A673 (cell line): ENCODE measurements around the gene TMEM87A. TPM values are rescaled to one million over a fixed set of nuclear protein-coding genes. Genes with fewer than 3 reads are reported as not detected.
"Not testable (repeated sequence)": the region's sequence is repeated elsewhere in the genome, so short reads cannot be mapped to it uniquely, and the experiment has no call there.

Experiments
- Bru-seq: library from RNA; stranded (reverse); fragments of 400-500 nt; gene quantifications from one replicate; lab custom pipeline; 2021; lab: Mats Ljungman, UMichigan
- BruChase-seq, 2 experiments: library from RNA; stranded (reverse); fragments of 400-500 nt; gene quantifications; one replicate each; lab custom pipeline; 2021; lab: Mats Ljungman, UMichigan
- BruUV-seq: library from RNA; stranded (reverse); fragments of 400-500 nt; replicated peaks from 2 replicates; lab custom pipeline; 2021; lab: Mats Ljungman, UMichigan
- CTCF ChIA-PET: fragments of 300-600 bp; sonication (Branson Sonifier 250); formaldehyde crosslinking; loops from one replicate; lab custom pipeline; 2022; ENCODE audit warnings: antibody characterized with exemption; lab: Charles Lee
- POLR2A ChIA-PET: fragments of 300-600 bp; sonication (Branson Sonifier 250); formaldehyde crosslinking; loops from one replicate; lab custom pipeline; 2022; ENCODE audit warnings: antibody characterized with exemption; ENCODE audit not compliant: low non-redundant PET; lab: Charles Lee
- DNase-seq: peaks from one replicate; pipeline ENCODE4 v3.0.0-alpha.2; 2015; ENCODE audit warnings: low spot score
- H3K27ac ChIP-seq: fragments of 200-600 bp; sonication (generic); 2 replicates; pipeline ENCODE4 v1.5.1; 2016; ENCODE audit warnings: mixed run types, low read depth, mild to moderate bottlenecking, mixed read lengths, antibody characterized with exemption, low read length; ENCODE audit not compliant: poor library complexity, severe bottlenecking
- H3K27me3 ChIP-seq: fragments of 200-600 bp; sonication (generic); replicated peaks from 2 replicates; pipeline ENCODE4 v1.6.1; 2017; ENCODE audit warnings: mixed run types, low read depth, mild to moderate bottlenecking, mixed read lengths, antibody characterized with exemption, low read length; ENCODE audit not compliant: insufficient read depth, poor library complexity
- H3K36me3 ChIP-seq: fragments of 200-600 bp; sonication (generic); 2 replicates; pipeline ENCODE4 v1.6.1; 2016; ENCODE audit warnings: mixed run types, mild to moderate bottlenecking, mixed read lengths, antibody characterized with exemption, low read length; ENCODE audit not compliant: insufficient read depth, poor library complexity, severe bottlenecking
- H3K4me1 ChIP-seq: fragments of 200-600 bp; sonication (generic); 2 replicates; pipeline ENCODE4 v1.6.1; 2017; ENCODE audit warnings: mixed run types, mild to moderate bottlenecking, mixed read lengths, antibody characterized with exemption, low read length; ENCODE audit not compliant: insufficient read depth, poor library complexity, severe bottlenecking
- H3K4me3 ChIP-seq: fragments of 200-600 bp; sonication (generic); 2 replicates; pipeline ENCODE4 v1.5.1; 2016; ENCODE audit warnings: low read depth, mixed run types, mild to moderate bottlenecking, mixed read lengths, low read length; ENCODE audit not compliant: poor library complexity, severe bottlenecking
- H3K9me3 ChIP-seq: fragments of 200-600 bp; sonication (generic); 2 replicates; pipeline ENCODE4 v1.6.1; 2016; ENCODE audit warnings: mixed run types, low read depth, mild to moderate bottlenecking, mixed read lengths, antibody characterized with exemption, low read length; ENCODE audit not compliant: poor library complexity, severe bottlenecking
- CTCF ChIP-seq: fragments of 300-800, 200-600 bp; sonication (generic); conservative IDR thresholded peaks from 2 replicates; pipeline ENCODE4 v1.5.1; 2017; ENCODE audit warnings: low read depth, mild to moderate bottlenecking, antibody characterized with exemption, low read length, moderate library complexity, mixed read lengths
- EZH2 ChIP-seq: fragments of 200-600 bp; sonication (generic); IDR thresholded peaks from 2 replicates; pipeline ENCODE4 v1.6.1; 2017; ENCODE audit warnings: borderline replicate concordance, low read depth, mild to moderate bottlenecking, mixed read lengths, antibody characterized with exemption, low read length; ENCODE audit not compliant: poor library complexity, severe bottlenecking
- intact Hi-C: fragments of 100-400 bp; cut with micrococcal nuclease; formaldehyde crosslinking; loops from one replicate; pipeline ENCODE4 v1.10.0; 2022; ENCODE audit not compliant: unreplicated experiment
- long read RNA-seq: library from polyadenylated mRNA; stranded (forward); transcript quantifications from one replicate; pipeline ENCODE4 v2.0.0, GENCODE V29; 2022
- total RNA-seq: library from RNA; stranded (reverse); gene quantifications from 2 replicates; pipeline ENCODE4 v1.2.3, GENCODE V29; 2021

TMEM87A gene
- 46.0 and 53.4 TPM in 2 replicates for total RNA-seq
- Bru-seq, nascent RNA = percentile 93 among the genes with signal in this experiment
- BruChase-seq, experiment 1, labeled RNA remaining after a 2-hour chase = percentile 87 among the genes with signal in this experiment
- BruChase-seq, experiment 2, labeled RNA remaining after a 6-hour chase = percentile 86 among the genes with signal in this experiment
- long read RNA-seq, transcript TMEM87A-202 (20 exons, 3,109 nt) = major isoform, 104 of 150 reads
- long read RNA-seq, transcript TMEM87A-203 (19 exons, 3,049 nt) = minor isoform, 5 of 150 reads
- long read RNA-seq, partial matches to known transcripts = 6 of 150 reads
- long read RNA-seq, other reads (novel, unspliced or antisense) = 30 of 150 reads

GRCh38 chr15:42272939-42273899 lies at the start of gene TMEM87A, which contains the start of gene GANC:
Gene TMEM87A, minus strand, starts transcription at chr15:42273433. Its CDS starts 35 bp downstream, at chr15:42273398.
Gene GANC, plus strand, starts transcription at chr15:42273201. Its CDS starts 1,281 bp downstream, at chr15:42274482.
- Histone ChIP-seq H3K27ac (peak within 1 kb of the TSS; percentile 96), H3K4me1 (peaks cover 23% of the 10 kb centered on the region), H3K27me3 (no peaks in the 10 kb centered on the region), H3K9me3 (no peaks in the 10 kb centered on the region), H3K4me3 (peak within 1 kb of the TSS; percentile 81), H3K36me3 (peaks cover 7% of the 10 kb centered on the region)
- POLR2A ChIA-PET = interaction anchor here (0.5 to 0.8 kb wide), 2 partner anchors 102 to 189 kb away, joined by 3 to 4 read pairs; no protein-coding TSS in a partner anchor
- no peak for TF ChIP-seq EZH2
- no peak for TF ChIP-seq CTCF
- intact Hi-C loops = loop anchor here (10.0 kb wide), 1 partner anchor 202 kb away; no protein-coding TSS in a partner anchor
- TSS peak; percentile 58 for BruUV-seq
- CTCF ChIA-PET = no interaction called here
- peak; percentile 99 for DNase-seq

- TF ChIP-seq CTCF = no peak
- TF ChIP-seq EZH2 = no peak
- CTCF ChIA-PET = no interaction called here
- POLR2A ChIA-PET = no interaction called here
- no peaks in the 10 kb centered on the region for H3K36me3 ChIP-seq
- peaks cover 6% of the 10 kb centered on the region for H3K4me1 ChIP-seq
- no peaks in the 10 kb centered on the region for H3K27me3 ChIP-seq
- H3K9me3 ChIP-seq = no peaks in the 10 kb centered on the region
- BruUV-seq = no TSS peak
- DNase-seq = no peak
- H3K27ac ChIP-seq = no peak overlapping the region
- intact Hi-C loops = loop anchor here (10.0 kb wide), 1 partner anchor 56 kb away; no protein-coding TSS in a partner anchor
- H3K4me3 ChIP-seq = no peak overlapping the region
These were observed 46.0 kb upstream of the TMEM87A start for GRCh38 chr15:42319206-42319605.

- H3K36me3 ChIP-seq, BruUV-seq, CTCF ChIA-PET, H3K4me3 ChIP-seq, POLR2A ChIA-PET, H3K9me3 ChIP-seq, H3K27ac ChIP-seq, H3K27me3 ChIP-seq, DNase-seq, H3K4me1 ChIP-seq: not testable (repeated sequence)
- intact Hi-C loops = loop anchor here (10.0 kb wide), 1 partner anchor 58 kb away; no protein-coding TSS in a partner anchor
These were observed 43.1 kb upstream of the TMEM87A start for GRCh38 chr15:42316282-42316805.
